CD4-positive, alpha-beta memory T cell (primary cell): ENCODE measurements around the gene TMEM86A. TPM values are rescaled to one million over a fixed set of nuclear protein-coding genes. Genes with fewer than 3 reads are reported as not detected.

Source experiments
- CTCF ChIA-PET: fragments of 350-600 bp; sonication (Branson Sonifier 250); formaldehyde crosslinking; loops from one replicate; lab custom pipeline; 2021; ENCODE audit warnings: inconsistent platforms; ENCODE audit not compliant: partially characterized antibody; lab: Charles Lee
- POLR2A ChIA-PET: fragments of 350-600 bp; sonication (Branson Sonifier 250); formaldehyde crosslinking; loops from one replicate; lab custom pipeline; 2021; ENCODE audit not compliant: partially characterized antibody; lab: Charles Lee
- DNase-seq, 5 donors: peaks; one replicate each; pipeline versions ENCODE4 v3.0.0 to v3.0.0-alpha.2; 2020 to 2022; ENCODE audit warnings: mixed read lengths in 1 of 5
- H3K27ac ChIP-seq: one replicate; pipeline ENCODE4 v1.7.0; 2013; ENCODE audit warnings: low read depth, low read length
- H3K27me3 ChIP-seq: 2 replicates; pipeline ENCODE4 v1.7.0; 2013; ENCODE audit warnings: mild to moderate bottlenecking, low read length, moderate library complexity; ENCODE audit not compliant: insufficient read depth
- H3K36me3 ChIP-seq: 2 replicates; pipeline ENCODE4 v1.7.0; 2013; ENCODE audit warnings: mild to moderate bottlenecking, low read length, moderate library complexity; ENCODE audit not compliant: insufficient read depth
- H3K4me1 ChIP-seq: 2 replicates; pipeline ENCODE4 v1.7.0; 2013; ENCODE audit warnings: mild to moderate bottlenecking, low read length, moderate library complexity; ENCODE audit not compliant: insufficient read depth
- H3K4me3 ChIP-seq, 2 donors: one replicate each; pipeline ENCODE4 v1.7.0; 2013; ENCODE audit warnings: low read length in 2 of 2, mild to moderate bottlenecking in 1 of 2
- H3K9me3 ChIP-seq, 2 donors: one replicate each; pipeline ENCODE4 v1.7.0; 2013; ENCODE audit warnings: low read length in 2 of 2, control low read depth in 1 of 2; ENCODE audit not compliant: control insufficient read depth in 1 of 2
- H3K27ac Mint-ChIP-seq, 7 donors: one replicate each; pipeline ENCODE4 v1.8.0; 2020 to 2021; ENCODE audit warnings: mixed read lengths in 7 of 7, mild to moderate bottlenecking in 6 of 7, inconsistent platforms in 3 of 7, moderate library complexity in 3 of 7
- H3K27me3 Mint-ChIP-seq, 2 donors: one replicate each; pipeline ENCODE4 v1.8.0; 2020 to 2021; ENCODE audit warnings: mixed read lengths in 2 of 2
- H3K36me3 Mint-ChIP-seq, 2 donors: one replicate each; pipeline ENCODE4 v1.8.0; 2020 to 2021; ENCODE audit warnings: mixed read lengths in 2 of 2, inconsistent platforms in 1 of 2, mild to moderate bottlenecking in 1 of 2
- H3K4me1 Mint-ChIP-seq, 4 donors: one replicate each; pipeline ENCODE4 v1.8.0; 2020 to 2021; ENCODE audit warnings: mixed read lengths in 4 of 4, mild to moderate bottlenecking in 1 of 4
- H3K4me3 Mint-ChIP-seq, 8 donors: one replicate each; pipeline ENCODE4 v1.8.0; 2020 to 2021; ENCODE audit warnings: mixed read lengths in 8 of 8, mild to moderate bottlenecking in 7 of 8, moderate library complexity in 6 of 8, inconsistent platforms in 3 of 8
- H3K9me3 Mint-ChIP-seq, 8 donors: one replicate each; pipeline ENCODE4 v1.8.0; 2020 to 2021; ENCODE audit warnings: mixed read lengths in 8 of 8, mild to moderate bottlenecking in 5 of 8, inconsistent platforms in 3 of 8, moderate library complexity in 1 of 8
- intact Hi-C: fragments of 100-400 bp; cut with micrococcal nuclease; formaldehyde crosslinking; loops from one replicate; pipeline ENCODE4 v1.15.1; 2023
- polyA plus RNA-seq, 2 donors: library from polyadenylated mRNA; unstranded; fragments of 300-500 nt; fragmentation: Illumina TruSeq; gene quantifications; one replicate each; pipeline ENCODE4 v1.2.3, GENCODE V29; 2021
- total RNA-seq, 2 experiments: library from RNA; stranded (reverse); gene quantifications; one replicate each; pipeline ENCODE4 v1.2.3, GENCODE V29; 2021

TMEM86A gene
- total and polyA plus RNA-seq, 4 experiments from 2014 or later = 0.76 to 4.0 (median 1.7) TPM

- H3K27ac ChIP-seq = peak overlapping the region; percentile 56
- intact Hi-C loops = loop anchor here (1.0 to 5.0 kb wide), 6 partner anchors 14 to 195 kb away; partner anchors contain the start of genes SPTY2D1, TMEM86A, TSG101 and UEVLD
- no peaks in the 10 kb centered on the region for H3K36me3 ChIP-seq
- peaks cover 5% of the 10 kb centered on the region for H3K4me1 ChIP-seq
- Mint-ChIP-seq H3K27me3 (no peaks in the 10 kb centered on the region), H3K9me3 (no peaks in the 10 kb centered on the region), H3K27ac (peak overlapping the region; percentile 47 to 92 (median 81)), H3K36me3 (no peaks in the 10 kb centered on the region), H3K4me3 (peak overlapping the region; percentile 87 to 96 (median 92)), H3K4me1 (peaks cover 4 to 13% (median 7%) of the 10 kb centered on the region in 4 donors)
- CTCF ChIA-PET = interaction anchor here (0.6 to 5.2 kb wide), 56 partner anchors 9 to 701 kb away, joined by 3 to 59 read pairs (median 5); partner anchors contain the start of genes LDHA, SAAL1, SPTY2D1 and TMEM86A
- POLR2A ChIA-PET = interaction anchor here (0.6 to 2.8 kb wide), 14 partner anchors 10 to 725 kb away, joined by 3 to 19 read pairs (median 4); partner anchors contain the start of genes HPS5, SPTY2D1, TMEM86A and TSG101
- H3K4me3 ChIP-seq = peak overlapping the region; percentile 77 to 81
- no peaks in the 10 kb centered on the region for H3K27me3 ChIP-seq
- no peaks in the 10 kb centered on the region for H3K9me3 ChIP-seq
- peak; percentile 36 to 60 (median 53) for DNase-seq
These were observed 23.1 kb downstream of the TMEM86A start for GRCh38 chr11:18721561-18722292.

DNA sequence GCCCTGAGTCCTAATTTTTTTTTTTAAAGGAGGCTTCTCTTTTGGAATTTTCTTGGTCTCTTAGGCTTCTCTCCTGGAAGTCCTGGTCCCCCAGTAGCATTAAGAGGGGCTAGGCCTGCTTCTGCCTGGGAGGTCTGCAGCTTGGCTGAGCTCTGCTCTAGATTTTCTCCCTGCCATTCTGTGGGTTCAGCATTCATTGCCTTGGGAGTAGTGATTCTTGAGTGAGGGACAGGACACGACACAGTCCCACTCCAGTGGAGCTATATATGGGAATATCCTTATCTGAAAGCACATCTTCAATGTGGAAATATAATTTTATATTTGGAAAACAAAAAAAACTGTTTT, 23.7 kb downstream of the TMEM86A start:
- H3K9me3 Mint-ChIP-seq = no peaks in the 10 kb centered on the region
- peaks cover 4 to 13% (median 7%) of the 10 kb centered on the region in 4 donors for H3K4me1 Mint-ChIP-seq

GRCh38 chr11:18723991-18724390, 25.4 kb downstream of the TMEM86A start:
- H3K27me3 ChIP-seq = no peaks in the 10 kb centered on the region
- intact Hi-C loops = loop anchor here (5.0 kb wide), 1 partner anchor 107 kb away; no protein-coding TSS in a partner anchor
- Mint-ChIP-seq H3K9me3 (no peaks in the 10 kb centered on the region), H3K36me3 (no peaks in the 10 kb centered on the region), H3K4me1 (peaks cover 8 to 18% (median 14%) of the 10 kb centered on the region in 4 donors), H3K27ac (peak overlapping the region in 1 of 7 donors; percentile 7), H3K27me3 (no peaks in the 10 kb centered on the region), H3K4me3 (no peak overlapping the region)
- H3K4me1 ChIP-seq = peaks cover 11% of the 10 kb centered on the region
- no peak for DNase-seq
- H3K36me3 ChIP-seq = no peaks in the 10 kb centered on the region
- ChIA-PET POLR2A (interaction anchor here (0.7 kb wide), 1 partner anchor 198 kb away, joined by 3 read pairs; no protein-coding TSS in a partner anchor), CTCF (interaction anchor here (0.8 to 5.2 kb wide), 10 partner anchors 7 to 480 kb away, joined by 3 to 59 read pairs (median 5); partner anchors contain the start of gene TSG101)
- no peak overlapping the region for H3K4me3 ChIP-seq
- H3K27ac ChIP-seq = no peak overlapping the region
- H3K9me3 ChIP-seq = no peaks in the 10 kb centered on the region

More for the DNA sequence above, 23.7 kb downstream of the TMEM86A start:
- H3K4me1 ChIP-seq = peaks cover 5% of the 10 kb centered on the region
- no peak overlapping the region for H3K27ac ChIP-seq
- H3K9me3 ChIP-seq = no peaks in the 10 kb centered on the region
- Mint-ChIP-seq H3K36me3 (no peaks in the 10 kb centered on the region), H3K27me3 (no peaks in the 10 kb centered on the region), H3K4me3 (peak overlapping the region in 7 of 8 donors; percentile 18 to 96 (median 92)), H3K27ac (peak overlapping the region in 3 of 7 donors; percentile 47 to 92 (median 73))
- POLR2A ChIA-PET = interaction anchor here (0.6 to 2.8 kb wide), 14 partner anchors 9 to 725 kb away, joined by 3 to 19 read pairs (median 4); partner anchors contain the start of genes HPS5, SPTY2D1, TMEM86A and TSG101
- intact Hi-C loops = loop anchor here (1.0 to 5.0 kb wide), 2 partner anchors 15 to 105 kb away; no protein-coding TSS in a partner anchor
- H3K27me3 ChIP-seq = no peaks in the 10 kb centered on the region
- peak overlapping the region in 1 of 2 donors; percentile 81 for H3K4me3 ChIP-seq
- no peaks in the 10 kb centered on the region for H3K36me3 ChIP-seq
- CTCF ChIA-PET = interaction anchor here (0.7 to 5.2 kb wide), 52 partner anchors 9 to 702 kb away, joined by 3 to 59 read pairs (median 5); partner anchors contain the start of genes LDHA, SAAL1, SPTY2D1 and TMEM86A
- no peak for DNase-seq

- peaks cover 6 to 16% (median 10%) of the 10 kb centered on the region in 4 donors for H3K4me1 Mint-ChIP-seq
- no peak within 1 kb of the TSS for H3K27ac ChIP-seq
- no peak within 1 kb of the TSS for H3K4me3 Mint-ChIP-seq
- intact Hi-C loops = no loop called here
- peak within 1 kb of the TSS in 2 of 7 donors; percentile 60 to 78 for H3K27ac Mint-ChIP-seq
- ChIA-PET CTCF (no interaction called here), POLR2A (no interaction called here)
- H3K4me3 ChIP-seq = no peak within 1 kb of the TSS
- H3K27me3 Mint-ChIP-seq = no peaks in the 10 kb centered on the region
- peaks cover 6% of the 10 kb centered on the region for H3K4me1 ChIP-seq
- H3K9me3 Mint-ChIP-seq = no peaks in the 10 kb centered on the region
- no peaks in the 10 kb centered on the region for H3K27me3 ChIP-seq
- DNase-seq = no peak
- no peaks in the 10 kb centered on the region for H3K9me3 ChIP-seq
- no peaks in the 10 kb centered on the region for H3K36me3 Mint-ChIP-seq
- H3K36me3 ChIP-seq = no peaks in the 10 kb centered on the region
These were observed 27.5 kb downstream of the TMEM86A start, which contains the start of gene IGSF22 for GRCh38 chr11:18726040-18726439. TSS of gene IGSF22 (minus strand) at chr11:18726188. CDS start at chr11:18724236, 1,952 bp downstream.

GRCh38 chr11:18727479-18728236, 29.1 kb downstream of the TMEM86A start:
- intact Hi-C loops = no loop called here
- Mint-ChIP-seq H3K36me3 (no peaks in the 10 kb centered on the region), H3K27ac (peak overlapping the region in 1 of 7 donors; percentile 35), H3K27me3 (no peaks in the 10 kb centered on the region), H3K4me1 (peaks cover 4 to 15% (median 11%) of the 10 kb centered on the region in 4 donors), H3K4me3 (no peak overlapping the region), H3K9me3 (no peaks in the 10 kb centered on the region)
- peaks cover 6% of the 10 kb centered on the region for H3K4me1 ChIP-seq
- ChIA-PET POLR2A (interaction anchor here (1.1 to 1.3 kb wide), 3 partner anchors 56 to 201 kb away, joined by 3 to 4 read pairs (median 3); partner anchors contain the start of gene TSG101), CTCF (interaction anchor here (0.7 to 9.3 kb wide), 27 partner anchors 10 to 612 kb away, joined by 3 to 138 read pairs (median 4); partner anchors contain the start of genes SPTY2D1, TSG101 and UEVLD)
- no peak overlapping the region for H3K4me3 ChIP-seq
- no peaks in the 10 kb centered on the region for H3K9me3 ChIP-seq
- no peaks in the 10 kb centered on the region for H3K36me3 ChIP-seq
- DNase-seq = peak; percentile 35 to 50 (median 45)
- H3K27ac ChIP-seq = no peak overlapping the region
- H3K27me3 ChIP-seq = no peaks in the 10 kb centered on the region

- POLR2A ChIA-PET = no interaction called here
- intact Hi-C loops = no loop called here
These were observed 30.1 kb downstream of the TMEM86A start for GRCh38 chr11:18728658-18729057.

More at GRCh38 chr11:18728658-18729057, 30.1 kb downstream of the TMEM86A start:
- H3K9me3 ChIP-seq = no peaks in the 10 kb centered on the region
- no peak overlapping the region for H3K27ac ChIP-seq
- H3K36me3 ChIP-seq = no peaks in the 10 kb centered on the region
- H3K9me3 Mint-ChIP-seq = no peaks in the 10 kb centered on the region
- H3K27ac Mint-ChIP-seq = no peak overlapping the region
- no peak overlapping the region for H3K4me3 ChIP-seq
- peak overlapping the region in 1 of 8 donors; percentile 10 for H3K4me3 Mint-ChIP-seq
- H3K27me3 ChIP-seq = no peaks in the 10 kb centered on the region
- DNase-seq = no peak
- H3K36me3 Mint-ChIP-seq = no peaks in the 10 kb centered on the region
- H3K27me3 Mint-ChIP-seq = no peaks in the 10 kb centered on the region
- H3K4me1 ChIP-seq = peaks cover 6% of the 10 kb centered on the region
- CTCF ChIA-PET = interaction anchor here (0.9 to 9.3 kb wide), 22 partner anchors 10 to 613 kb away, joined by 3 to 138 read pairs (median 4); partner anchors contain the start of genes SPTY2D1, TSG101 and UEVLD
- H3K4me1 Mint-ChIP-seq = peaks cover 4 to 15% (median 11%) of the 10 kb centered on the region in 4 donors
